Measurements from ENCODE around the gene IGHMBP2.

Gene IGHMBP2

GRCh38 chr11:68942751-68943271 lies 39.1 kb downstream of the IGHMBP2 start:
- no peak overlapping the region for H3K14ac ChIP-seq (ENCODE audit: low read length)
- H3K9me3 ChIP-seq (ENCODE audit: insufficient read depth, low read depth, low read length): peaks cover 2% of the 10 kb centered on the region
- no peak overlapping the region for H3K4ac ChIP-seq (ENCODE audit: low read depth, low read length)
- no peak overlapping the region for H3K27ac ChIP-seq (ENCODE audit: low read depth, low read length)
- H4K8ac ChIP-seq (ENCODE audit: low read depth, low read length): no peak overlapping the region
- H2BK5ac ChIP-seq (ENCODE audit: low read depth, low read length, poor library complexity): no peak overlapping the region
- H2AK5ac ChIP-seq (ENCODE audit: low read length): no peak overlapping the region
- no peak overlapping the region for H3K18ac ChIP-seq (ENCODE audit: low read length)
- H3K4me3 ChIP-seq (ENCODE audit: low read depth, low read length): no peak overlapping the region
- H2BK12ac ChIP-seq (ENCODE audit: low read length): no peak overlapping the region
- H3K23ac ChIP-seq (ENCODE audit: low read length): no peak overlapping the region
- H3K4me1 ChIP-seq (ENCODE audit: control insufficient read depth in 1 of 2, insufficient read depth in 2 of 2, low read length in 2 of 2): no peaks in the 10 kb centered on the region
- no peaks in the 10 kb centered on the region for H3K27me3 ChIP-seq (ENCODE audit: insufficient read depth, low read length)
- no peak overlapping the region for H4K91ac ChIP-seq (ENCODE audit: low read depth, low read length)
- H3K36me3 ChIP-seq (ENCODE audit: control insufficient read depth in 1 of 2, insufficient read depth in 2 of 2, low read length in 2 of 2): peaks cover 26 to 27% of the 10 kb centered on the region in 2 experiments
- no CpG with 5 or more reads among the region's 9 CpGs for WGBS (ENCODE audit: extremely low coverage, insufficient coverage, insufficient read length)
- no peaks in the 10 kb centered on the region for H3K79me2 ChIP-seq (ENCODE audit: control insufficient read depth, insufficient read depth, low read length, poor library complexity)
- no peaks in the 10 kb centered on the region for H3K79me1 ChIP-seq (ENCODE audit: low read length)
- H2BK120ac ChIP-seq (ENCODE audit: insufficient read depth, low read length, poor library complexity): no peak overlapping the region
- no peak overlapping the region for H3K4me2 ChIP-seq (ENCODE audit: low read length)
- no peak for DNase-seq
- H2AFZ ChIP-seq (ENCODE audit: insufficient read depth, low read length, poor library complexity): no peak overlapping the region
- no peak overlapping the region for H4K12ac ChIP-seq (ENCODE audit: low read depth, low read length)
- H3K9ac ChIP-seq (ENCODE audit: low read length): no peak overlapping the region

- H3K79me1 ChIP-seq (ENCODE audit: low read length): no peaks in the 10 kb centered on the region
- H4K91ac ChIP-seq (ENCODE audit: low read depth, low read length): no peak overlapping the region
- no peaks in the 10 kb centered on the region for H3K27me3 ChIP-seq (ENCODE audit: insufficient read depth, low read length)
- no peaks in the 10 kb centered on the region for H3K4me1 ChIP-seq (ENCODE audit: control insufficient read depth in 1 of 2, insufficient read depth in 2 of 2, low read length in 2 of 2)
- DNase-seq: peak; percentile 35 to 79
- H3K79me2 ChIP-seq (ENCODE audit: control insufficient read depth, insufficient read depth, low read length, poor library complexity): no peaks in the 10 kb centered on the region
- no peak overlapping the region for H3K4me2 ChIP-seq (ENCODE audit: low read length)
- no CpG with 5 or more reads among the region's 18 CpGs for WGBS (ENCODE audit: extremely low coverage, insufficient coverage, insufficient read length)
- H3K18ac ChIP-seq (ENCODE audit: low read length): no peak overlapping the region
- H3K36me3 ChIP-seq (ENCODE audit: control insufficient read depth in 1 of 2, insufficient read depth in 2 of 2, low read length in 2 of 2): no peaks in the 10 kb centered on the region
- H2BK12ac ChIP-seq (ENCODE audit: low read length): no peak overlapping the region
- no peak overlapping the region for H3K9ac ChIP-seq (ENCODE audit: low read length)
- no peak overlapping the region for H2BK120ac ChIP-seq (ENCODE audit: insufficient read depth, low read length, poor library complexity)
- H2AK5ac ChIP-seq (ENCODE audit: low read length): no peak overlapping the region
- no peak overlapping the region for H3K14ac ChIP-seq (ENCODE audit: low read length)
- no peaks in the 10 kb centered on the region for H3K9me3 ChIP-seq (ENCODE audit: insufficient read depth, low read depth, low read length)
- no peak overlapping the region for H2BK5ac ChIP-seq (ENCODE audit: low read depth, low read length, poor library complexity)
- H3K23ac ChIP-seq (ENCODE audit: low read length): no peak overlapping the region
- H2AFZ ChIP-seq (ENCODE audit: insufficient read depth, low read length, poor library complexity): no peak overlapping the region
- no peak overlapping the region for H4K12ac ChIP-seq (ENCODE audit: low read depth, low read length)
- H3K4ac ChIP-seq (ENCODE audit: low read depth, low read length): no peak overlapping the region
- no peak overlapping the region for H3K27ac ChIP-seq (ENCODE audit: low read depth, low read length)
- no peak overlapping the region for H4K8ac ChIP-seq (ENCODE audit: low read depth, low read length)
- H3K4me3 ChIP-seq (ENCODE audit: low read depth, low read length): no peak overlapping the region
These were observed 42.9 kb downstream of the IGHMBP2 start for GRCh38 chr11:68946416-68947090.

GRCh38 chr11:68947151-68947550 lies 43.5 kb downstream of the IGHMBP2 start:
- Histone ChIP-seq H4K91ac (ENCODE audit: low read depth, low read length) (no peak overlapping the region), H3K9me3 (ENCODE audit: insufficient read depth, low read depth, low read length) (no peaks in the 10 kb centered on the region), H3K4me3 (ENCODE audit: low read depth, low read length) (no peak overlapping the region), H3K4me1 (ENCODE audit: control insufficient read depth in 1 of 2, insufficient read depth in 2 of 2, low read length in 2 of 2) (no peaks in the 10 kb centered on the region), H3K9ac (ENCODE audit: low read length) (no peak overlapping the region), H2AK5ac (ENCODE audit: low read length) (no peak overlapping the region), H3K27ac (ENCODE audit: low read depth, low read length) (no peak overlapping the region), H3K4ac (ENCODE audit: low read depth, low read length) (no peak overlapping the region), H3K36me3 (ENCODE audit: control insufficient read depth in 1 of 2, insufficient read depth in 2 of 2, low read length in 2 of 2) (no peaks in the 10 kb centered on the region), H3K4me2 (ENCODE audit: low read length) (no peak overlapping the region), H3K79me2 (ENCODE audit: control insufficient read depth, insufficient read depth, low read length, poor library complexity) (no peaks in the 10 kb centered on the region), H3K79me1 (ENCODE audit: low read length) (no peaks in the 10 kb centered on the region), H2AFZ (ENCODE audit: insufficient read depth, low read length, poor library complexity) (no peak overlapping the region), H4K8ac (ENCODE audit: low read depth, low read length) (no peak overlapping the region), H3K18ac (ENCODE audit: low read length) (no peak overlapping the region), H2BK120ac (ENCODE audit: insufficient read depth, low read length, poor library complexity) (no peak overlapping the region), H2BK12ac (ENCODE audit: low read length) (no peak overlapping the region), H4K12ac (ENCODE audit: low read depth, low read length) (no peak overlapping the region), H2BK5ac (ENCODE audit: low read depth, low read length, poor library complexity) (no peak overlapping the region), H3K27me3 (ENCODE audit: insufficient read depth, low read length) (no peaks in the 10 kb centered on the region), H3K23ac (ENCODE audit: low read length) (no peak overlapping the region), H3K14ac (ENCODE audit: low read length) (no peak overlapping the region)
- DNase-seq: no peak
- WGBS (ENCODE audit: extremely low coverage, insufficient coverage, insufficient read length): no CpG with 5 or more reads among the region's 11 CpGs

- H2AFZ ChIP-seq (ENCODE audit: insufficient read depth, low read length, poor library complexity): no peak overlapping the region
- H3K27ac ChIP-seq (ENCODE audit: low read depth, low read length): no peak overlapping the region
- no CpG with 5 or more reads among the region's 2 CpGs for WGBS (ENCODE audit: extremely low coverage, insufficient coverage, insufficient read length)
- no peak overlapping the region for H3K18ac ChIP-seq (ENCODE audit: low read length)
- H3K27me3 ChIP-seq (ENCODE audit: insufficient read depth, low read length): no peaks in the 10 kb centered on the region
- H2AK5ac ChIP-seq (ENCODE audit: low read length): no peak overlapping the region
- DNase-seq: peak; percentile 66 to 85
- no peaks in the 10 kb centered on the region for H3K79me1 ChIP-seq (ENCODE audit: low read length)
- no peak overlapping the region for H2BK12ac ChIP-seq (ENCODE audit: low read length)
- no peaks in the 10 kb centered on the region for H3K79me2 ChIP-seq (ENCODE audit: control insufficient read depth, insufficient read depth, low read length, poor library complexity)
- H3K4me3 ChIP-seq (ENCODE audit: low read depth, low read length): no peak overlapping the region
- no peaks in the 10 kb centered on the region for H3K4me1 ChIP-seq (ENCODE audit: control insufficient read depth in 1 of 2, insufficient read depth in 2 of 2, low read length in 2 of 2)
- no peak overlapping the region for H3K14ac ChIP-seq (ENCODE audit: low read length)
- H3K23ac ChIP-seq (ENCODE audit: low read length): no peak overlapping the region
- H4K8ac ChIP-seq (ENCODE audit: low read depth, low read length): no peak overlapping the region
- H3K4ac ChIP-seq (ENCODE audit: low read depth, low read length): no peak overlapping the region
- H4K91ac ChIP-seq (ENCODE audit: low read depth, low read length): no peak overlapping the region
- H3K9ac ChIP-seq (ENCODE audit: low read length): no peak overlapping the region
- H2BK120ac ChIP-seq (ENCODE audit: insufficient read depth, low read length, poor library complexity): no peak overlapping the region
- H2BK5ac ChIP-seq (ENCODE audit: low read depth, low read length, poor library complexity): no peak overlapping the region
- no peak overlapping the region for H4K12ac ChIP-seq (ENCODE audit: low read depth, low read length)
- no peak overlapping the region for H3K4me2 ChIP-seq (ENCODE audit: low read length)
- no peaks in the 10 kb centered on the region for H3K9me3 ChIP-seq (ENCODE audit: insufficient read depth, low read depth, low read length)
- H3K36me3 ChIP-seq (ENCODE audit: control insufficient read depth in 1 of 2, insufficient read depth in 2 of 2, low read length in 2 of 2): no peaks in the 10 kb centered on the region
These were observed 44.8 kb downstream of the IGHMBP2 start for GRCh38 chr11:68948496-68948895.
